Measurements from ENCODE around the gene TSPAN18. TPM values are rescaled to one million over a fixed set of nuclear protein-coding genes. Genes with fewer than 3 reads are reported as not detected.

TSPAN18 gene
- total and polyA plus RNA-seq, 2 of the 4 experiments (the other 2 are of a cell fraction), result 0.36 to 1.1 TPM

DNA sequence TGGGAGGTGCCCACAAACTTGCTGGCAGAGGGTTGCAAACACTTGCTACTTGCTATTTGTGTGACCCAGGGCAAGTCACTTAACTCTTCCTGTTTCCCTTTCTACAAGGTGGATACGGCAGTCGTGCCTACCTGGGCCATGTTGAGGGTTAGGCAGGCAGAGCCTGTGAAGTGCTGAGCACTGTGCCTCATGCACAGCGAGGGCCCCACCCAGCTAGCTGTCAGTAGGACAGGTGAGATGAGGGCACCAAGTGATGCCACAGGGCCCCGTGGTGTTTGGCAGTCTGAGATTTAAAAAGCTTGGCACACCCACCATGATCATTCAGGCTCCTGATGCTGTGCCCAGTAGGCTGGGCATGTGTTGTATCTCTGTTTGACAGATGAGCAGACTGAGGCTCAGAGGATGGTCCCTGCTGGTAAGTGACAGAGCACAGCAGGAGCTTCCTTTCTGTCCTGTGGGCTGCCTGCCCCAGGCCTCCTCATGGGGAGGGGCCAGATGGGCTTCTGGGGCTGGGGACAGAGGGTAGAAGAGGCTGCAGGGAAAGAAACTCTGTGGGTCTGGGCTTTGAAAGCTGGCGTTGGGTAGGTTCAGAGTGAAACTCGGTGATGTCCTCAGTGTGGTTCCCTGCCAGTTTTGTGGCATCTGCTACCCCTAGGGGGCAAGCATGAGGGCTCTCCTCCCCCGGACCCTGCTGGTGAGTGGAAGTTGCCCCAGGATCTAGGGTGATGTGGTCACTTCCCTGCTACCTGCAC lies 59.3 kb downstream of the TSPAN18 start:
- no peak for DNase-seq
- Histone ChIP-seq H4K20me1 (ENCODE audit: insufficient read depth, low read length) (no peaks in the 10 kb centered on the region), H3K4me2 (ENCODE audit: low read depth, low read length) (no peak overlapping the region), H3K9me1 (ENCODE audit: insufficient read depth, low read length) (0 out of 2 replicates have a peak, but pooled peaks cover 5% of the 10 kb centered on the region), H3K9ac (ENCODE audit: low read depth, low read length) (no peak overlapping the region), H3K27ac (ENCODE audit: insufficient read depth, low read length) (no peak overlapping the region), H2AK9ac (replicated peaks; ENCODE audit: low read depth, low read length, poor library complexity) (no peak overlapping the region), H3K4me1 (ENCODE audit: control insufficient read depth, insufficient read depth, low read length) (peaks cover 4% of the 10 kb centered on the region; the same call in 1 of the 2 replicates), H2BK5ac (ENCODE audit: low read depth, low read length, poor library complexity, severe bottlenecking) (no peak overlapping the region), H3K18ac (ENCODE audit: low read depth, low read length) (no peak overlapping the region), H2AFZ (replicated peaks; ENCODE audit: low read length, poor library complexity) (no peak overlapping the region), H3K56ac (ENCODE audit: extremely low read depth, insufficient read depth, low read length) (no peak overlapping the region), H3K14ac (replicated peaks; ENCODE audit: low read depth, low read length) (no peak overlapping the region), H3K79me1 (ENCODE audit: low read depth in 1 of 2, low read length in 2 of 2) (no peaks in the 10 kb centered on the region), H2BK20ac (ENCODE audit: low read depth, low read length) (no peak overlapping the region), H4K8ac (ENCODE audit: low read depth in 2 of 2, low read length in 2 of 2) (no peak overlapping the region), H3K27me3 (ENCODE audit: control insufficient read depth, insufficient read depth, low read length) (peaks cover 20% of the 10 kb centered on the region), H3K9me3 (ENCODE audit: control insufficient read depth, insufficient read depth, low read length) (no peaks in the 10 kb centered on the region), H2BK15ac (ENCODE audit: low read depth, low read length) (no peak overlapping the region), H3K36me3 (ENCODE audit: control insufficient read depth, insufficient read depth, low read length) (no peaks in the 10 kb centered on the region), H4K5ac (ENCODE audit: low read depth, low read length) (no peak overlapping the region), H3K4me3 (ENCODE audit: insufficient read depth, low read depth, low read length) (no peak overlapping the region), H3K4ac (ENCODE audit: low read depth, low read length) (no peak overlapping the region), H4K91ac (ENCODE audit: insufficient read depth, low read depth, low read length) (no peak overlapping the region), H2BK120ac (ENCODE audit: low read depth, low read length) (no peak overlapping the region), H3K23ac (ENCODE audit: low read depth, low read length) (no peak overlapping the region), H2AK5ac (ENCODE audit: low read depth, low read length) (no peak overlapping the region)
- WGBS, 2 experiments (ENCODE audit: extremely low coverage in 2 of 2, insufficient read length in 1 of 2), result no CpG with 5 or more reads among the region's 7 CpGs
- ATAC-seq (ENCODE audit: low read depth), result peak; percentile 29; the same call in 1 of the 2 replicates
- ChIA-PET POLR2A (ENCODE audit: unreplicated experiment) (no interaction called here), CTCF (interaction anchor here (1.1 kb wide), 1 partner anchor 8 kb away, joined by 3 read pairs; no protein-coding TSS in a partner anchor)
- in situ Hi-C loops (cut with MboI; ENCODE audit: low sequenced_read_pairs) (no loop called here), intact Hi-C loops (cut with micrococcal nuclease) (loop anchor here (5.0 kb wide), 1 partner anchor 101 kb away; no protein-coding TSS in a partner anchor), dilution Hi-C loops (cut with HindIII; ENCODE audit: low sequenced_read_pairs, unreplicated experiment) (no loop called here)
- BruUV-seq (replicated peaks), result no TSS peak
- TF ChIP-seq MAZ (IDR thresholded peaks at IDR 0.05; ENCODE audit: borderline replicate concordance, low read depth, low read length) (no peak), MAFK (IDR thresholded peaks at IDR 0.05; ENCODE audit: low read depth, low read length) (no peak), CHD1 (IDR thresholded peaks at IDR 0.05; ENCODE audit: low read depth, low read length) (no peak)
- TF ChIP-seq, protein P1, sequence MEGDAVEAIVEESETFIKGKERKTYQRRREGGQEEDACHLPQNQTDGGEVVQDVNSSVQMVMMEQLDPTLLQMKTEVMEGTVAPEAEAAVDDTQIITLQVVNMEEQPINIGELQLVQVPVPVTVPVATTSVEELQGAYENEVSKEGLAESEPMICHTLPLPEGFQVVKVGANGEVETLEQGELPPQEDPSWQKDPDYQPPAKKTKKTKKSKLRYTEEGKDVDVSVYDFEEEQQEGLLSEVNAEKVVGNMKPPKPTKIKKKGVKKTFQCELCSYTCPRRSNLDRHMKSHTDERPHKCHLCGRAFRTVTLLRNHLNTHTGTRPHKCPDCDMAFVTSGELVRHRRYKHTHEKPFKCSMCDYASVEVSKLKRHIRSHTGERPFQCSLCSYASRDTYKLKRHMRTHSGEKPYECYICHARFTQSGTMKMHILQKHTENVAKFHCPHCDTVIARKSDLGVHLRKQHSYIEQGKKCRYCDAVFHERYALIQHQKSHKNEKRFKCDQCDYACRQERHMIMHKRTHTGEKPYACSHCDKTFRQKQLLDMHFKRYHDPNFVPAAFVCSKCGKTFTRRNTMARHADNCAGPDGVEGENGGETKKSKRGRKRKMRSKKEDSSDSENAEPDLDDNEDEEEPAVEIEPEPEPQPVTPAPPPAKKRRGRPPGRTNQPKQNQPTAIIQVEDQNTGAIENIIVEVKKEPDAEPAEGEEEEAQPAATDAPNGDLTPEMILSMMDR (conservative IDR thresholded peaks at IDR 0.05; ENCODE audit: low read depth, low read length), result 0 out of 2 replicates have a peak, but pooled peaks have one; percentile 18

Measured in IMR-90 (cell line).